ENCODE results near the gene CCNQ.

GRCh38 chrX:153546386-153546785 is 52.6 kb downstream of the CCNQ start:
- TF ChIP-seq POLR2AphosphoS5 (IDR thresholded peaks at IDR 0.05; ENCODE audit: low read depth, low read length) (no peak), REST (IDR thresholded peaks at IDR 0.05; ENCODE audit: insufficient read depth in 1 of 2, low read depth in 2 of 2, low read length in 2 of 2) (no peak), TAF1 (IDR thresholded peaks at IDR 0.05; ENCODE audit: borderline replicate concordance, insufficient read depth, low read length) (no peak), SIN3A (IDR thresholded peaks at IDR 0.05; ENCODE audit: borderline replicate concordance, insufficient read depth, low read length) (no peak)

Data from PFSK-1 (cell line).